ENCODE measurements around the gene ADARB1.
"Not testable (repeated sequence)": the region's sequence is repeated elsewhere in the genome, so short reads cannot be mapped to it uniquely, and the experiment has no call there.

The ADARB1 gene, protein sequence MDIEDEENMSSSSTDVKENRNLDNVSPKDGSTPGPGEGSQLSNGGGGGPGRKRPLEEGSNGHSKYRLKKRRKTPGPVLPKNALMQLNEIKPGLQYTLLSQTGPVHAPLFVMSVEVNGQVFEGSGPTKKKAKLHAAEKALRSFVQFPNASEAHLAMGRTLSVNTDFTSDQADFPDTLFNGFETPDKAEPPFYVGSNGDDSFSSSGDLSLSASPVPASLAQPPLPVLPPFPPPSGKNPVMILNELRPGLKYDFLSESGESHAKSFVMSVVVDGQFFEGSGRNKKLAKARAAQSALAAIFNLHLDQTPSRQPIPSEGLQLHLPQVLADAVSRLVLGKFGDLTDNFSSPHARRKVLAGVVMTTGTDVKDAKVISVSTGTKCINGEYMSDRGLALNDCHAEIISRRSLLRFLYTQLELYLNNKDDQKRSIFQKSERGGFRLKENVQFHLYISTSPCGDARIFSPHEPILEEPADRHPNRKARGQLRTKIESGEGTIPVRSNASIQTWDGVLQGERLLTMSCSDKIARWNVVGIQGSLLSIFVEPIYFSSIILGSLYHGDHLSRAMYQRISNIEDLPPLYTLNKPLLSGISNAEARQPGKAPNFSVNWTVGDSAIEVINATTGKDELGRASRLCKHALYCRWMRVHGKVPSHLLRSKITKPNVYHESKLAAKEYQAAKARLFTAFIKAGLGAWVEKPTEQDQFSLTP

DNA sequence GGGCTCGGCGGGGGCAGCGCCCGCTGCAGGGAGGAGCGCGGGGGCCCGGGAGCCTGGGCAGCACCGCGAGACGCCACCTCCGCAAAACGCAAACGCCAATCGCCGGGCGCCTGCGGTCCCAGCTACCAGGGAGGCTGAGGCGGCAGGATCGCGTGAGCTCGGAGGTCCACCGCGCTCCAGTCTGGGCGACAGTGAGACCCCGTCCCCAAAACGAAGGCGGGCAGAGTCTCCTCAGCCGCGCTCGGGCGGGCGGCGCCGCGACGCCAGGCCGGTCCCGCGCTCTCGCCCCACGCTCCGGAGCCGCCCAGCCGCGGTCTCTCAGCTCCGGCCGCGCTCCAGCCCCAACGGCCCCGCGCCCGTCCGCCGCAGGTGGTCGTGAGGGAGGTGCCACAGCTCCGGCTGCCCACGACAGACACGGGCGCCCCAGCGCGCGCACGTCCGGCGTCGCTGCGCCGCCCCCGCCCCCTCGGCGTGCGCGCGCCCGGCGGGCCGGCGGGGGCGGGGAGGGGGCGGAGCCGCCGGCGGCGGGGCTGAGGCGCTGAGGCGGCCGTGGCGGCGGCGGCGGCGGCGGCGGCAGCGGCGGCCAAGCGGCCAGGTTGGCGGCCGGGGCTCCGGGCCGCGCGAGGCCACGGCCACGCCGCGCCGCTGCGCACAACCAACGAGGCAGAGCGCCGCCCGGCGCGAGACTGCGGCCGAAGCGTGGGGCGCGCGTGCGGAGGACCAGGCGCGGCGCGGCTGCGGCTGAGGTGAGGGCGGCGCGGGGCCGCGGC, at the start of gene ADARB1:
Gene ADARB1, plus strand, starts transcription at position 533 of the 770 bp plus-strand sequence. CDS start 97,077 bp downstream, outside the sequence.
- FAIRE-seq: no peak

DNA sequence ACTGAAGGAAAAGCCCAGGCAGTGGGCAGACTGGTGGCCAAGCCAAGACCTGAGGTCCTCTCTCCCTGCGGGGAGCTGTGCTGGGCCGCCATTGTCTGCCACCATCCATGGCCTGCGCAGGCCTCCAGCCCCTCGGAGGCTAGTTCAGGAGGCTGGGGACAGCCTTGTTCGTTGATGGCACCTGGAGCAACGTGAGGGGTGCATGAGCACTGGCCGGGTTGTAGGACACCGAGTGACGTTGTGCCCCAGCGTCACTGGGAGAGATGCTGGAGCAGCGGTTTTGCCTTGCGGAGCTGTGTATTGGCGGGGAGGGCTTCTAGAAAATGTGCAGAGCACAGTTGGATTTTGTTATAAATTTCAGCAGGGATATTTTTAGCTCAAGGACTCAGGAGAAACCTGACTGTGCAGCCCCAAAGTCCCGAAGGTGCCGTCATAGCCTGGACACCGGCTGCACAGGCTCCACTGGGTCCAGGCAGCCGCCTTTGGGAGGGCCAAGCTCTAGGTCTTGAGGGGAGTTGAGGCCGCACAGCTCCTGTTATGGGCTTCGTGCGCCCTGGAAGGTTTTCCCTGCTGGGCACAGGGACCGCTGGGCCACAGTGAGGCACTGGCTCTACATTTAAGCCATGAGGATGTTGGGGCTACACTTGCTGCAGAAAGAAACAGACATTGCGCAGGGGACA, 48.2 kb upstream of the ADARB1 start:
- no peak for FAIRE-seq

DNA sequence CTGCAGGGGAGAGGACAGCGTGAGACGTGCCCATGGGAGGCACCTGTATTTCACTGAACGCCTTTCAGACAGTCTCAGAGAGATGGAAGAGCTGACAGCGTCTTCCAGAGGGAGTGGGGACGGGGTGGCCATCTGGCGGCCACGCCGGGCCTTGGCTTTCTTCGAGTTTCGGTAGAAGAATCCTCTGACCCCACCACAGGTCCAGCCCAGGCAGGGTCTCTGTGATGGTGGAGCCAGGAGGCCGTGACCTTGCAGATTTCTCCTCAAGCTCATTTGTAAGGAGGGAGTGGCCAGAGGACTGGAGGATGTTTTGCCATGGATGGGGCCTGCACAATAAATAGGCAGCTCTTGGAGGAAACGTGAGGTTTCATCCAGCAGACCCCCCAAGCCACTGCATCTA, 47.6 kb upstream of the ADARB1 start:
- no peak for FAIRE-seq

DNA sequence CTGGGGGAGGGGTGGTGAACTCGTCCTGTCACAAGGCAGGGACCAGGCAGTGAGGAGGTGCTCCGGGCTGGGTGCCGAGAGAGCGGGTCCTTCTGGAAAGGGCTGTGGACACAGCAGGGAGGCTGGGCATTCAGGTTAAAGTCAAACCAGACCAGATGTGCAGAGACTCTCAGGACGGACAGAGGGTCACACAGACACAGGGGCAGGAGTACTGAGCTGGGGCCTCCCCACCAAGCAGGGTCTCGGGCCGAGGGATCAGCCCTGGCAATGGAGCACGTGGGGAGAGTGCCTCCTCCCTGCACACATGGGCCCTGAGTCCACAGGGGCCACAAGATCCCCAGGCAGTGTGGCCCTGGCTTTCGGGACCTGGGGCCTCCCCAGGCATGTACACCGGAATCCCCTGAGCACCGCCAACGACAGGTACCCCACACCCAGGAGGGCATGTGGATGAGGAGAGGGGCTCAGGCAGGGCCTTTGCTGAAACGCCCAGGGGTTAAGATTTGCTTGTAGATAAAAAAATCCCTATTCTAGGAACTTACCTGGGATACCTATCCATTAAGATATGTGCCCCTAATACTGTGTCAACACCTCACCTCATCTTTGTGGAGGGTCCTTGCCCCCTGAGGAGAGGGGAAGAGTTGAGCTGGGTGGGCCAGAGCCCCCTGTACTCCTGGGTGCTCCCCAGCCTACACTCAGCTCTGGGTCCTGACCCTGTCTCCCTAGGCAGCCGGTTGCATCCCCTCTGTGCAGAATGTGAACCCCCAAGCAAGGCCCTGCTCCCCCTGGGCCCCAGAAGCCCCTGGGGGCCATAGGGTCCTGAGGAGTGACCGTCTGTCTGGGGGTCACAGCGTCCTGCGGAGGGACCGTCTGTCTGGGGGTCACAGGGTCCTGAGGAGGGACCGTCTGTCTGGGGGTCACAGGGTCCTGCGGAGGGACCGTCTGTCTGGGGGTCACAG, 46.9 kb upstream of the ADARB1 start:
- FAIRE-seq: no peak

DNA sequence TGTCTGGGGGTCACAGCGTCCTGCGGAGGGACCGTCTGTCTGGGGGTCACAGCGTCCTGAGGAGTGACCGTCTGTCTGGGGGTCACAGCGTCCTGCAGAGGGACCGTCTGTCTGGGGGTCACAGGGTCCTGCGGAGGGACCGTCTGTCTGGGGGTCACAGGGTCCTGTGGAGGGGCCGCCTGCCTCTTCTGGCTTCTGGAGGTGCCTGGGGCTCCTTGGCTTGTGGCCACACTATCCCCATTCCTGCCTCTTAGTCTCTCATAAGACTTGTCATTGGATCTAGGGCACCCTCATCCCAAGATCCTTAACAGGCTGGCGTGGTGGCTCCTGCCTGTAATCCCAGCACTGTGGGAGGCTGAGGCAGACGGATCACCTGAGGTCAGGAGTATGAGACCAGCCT, 45.7 kb upstream of the ADARB1 start:
- not testable (repeated sequence) for FAIRE-seq

DNA sequence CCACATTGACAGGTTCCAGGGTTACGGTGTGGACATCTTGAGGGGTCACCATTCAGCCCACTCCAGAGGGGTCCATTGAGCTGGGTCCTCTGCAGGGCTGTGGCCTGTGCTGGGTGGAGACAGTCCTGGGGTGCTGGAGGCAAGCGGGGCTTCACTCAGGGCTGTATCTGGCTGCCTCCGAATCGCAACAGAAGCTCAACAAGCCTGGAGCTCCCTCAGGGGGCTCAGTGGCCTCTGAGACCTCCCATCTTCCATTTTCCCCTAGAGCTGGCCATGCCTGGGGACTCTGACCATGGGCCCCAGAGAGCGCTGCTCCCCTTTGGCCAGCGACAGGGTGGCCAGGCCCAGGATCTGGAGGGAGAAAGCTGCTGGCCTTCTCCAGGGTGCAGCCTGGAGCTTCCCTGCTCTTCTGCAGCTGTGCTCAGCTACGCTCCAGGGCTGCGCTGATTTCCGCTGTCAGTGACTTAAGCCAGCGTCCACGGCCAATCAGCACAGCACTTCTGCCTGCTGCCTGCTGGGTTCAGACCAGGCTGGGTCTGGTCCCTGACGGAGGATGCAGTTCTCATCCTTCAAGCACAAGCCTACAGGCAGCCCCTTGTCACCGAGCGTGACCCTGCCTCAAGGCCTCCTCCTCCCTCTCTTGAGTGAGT, 45.0 kb upstream of the ADARB1 start:
- no peak for FAIRE-seq

DNA sequence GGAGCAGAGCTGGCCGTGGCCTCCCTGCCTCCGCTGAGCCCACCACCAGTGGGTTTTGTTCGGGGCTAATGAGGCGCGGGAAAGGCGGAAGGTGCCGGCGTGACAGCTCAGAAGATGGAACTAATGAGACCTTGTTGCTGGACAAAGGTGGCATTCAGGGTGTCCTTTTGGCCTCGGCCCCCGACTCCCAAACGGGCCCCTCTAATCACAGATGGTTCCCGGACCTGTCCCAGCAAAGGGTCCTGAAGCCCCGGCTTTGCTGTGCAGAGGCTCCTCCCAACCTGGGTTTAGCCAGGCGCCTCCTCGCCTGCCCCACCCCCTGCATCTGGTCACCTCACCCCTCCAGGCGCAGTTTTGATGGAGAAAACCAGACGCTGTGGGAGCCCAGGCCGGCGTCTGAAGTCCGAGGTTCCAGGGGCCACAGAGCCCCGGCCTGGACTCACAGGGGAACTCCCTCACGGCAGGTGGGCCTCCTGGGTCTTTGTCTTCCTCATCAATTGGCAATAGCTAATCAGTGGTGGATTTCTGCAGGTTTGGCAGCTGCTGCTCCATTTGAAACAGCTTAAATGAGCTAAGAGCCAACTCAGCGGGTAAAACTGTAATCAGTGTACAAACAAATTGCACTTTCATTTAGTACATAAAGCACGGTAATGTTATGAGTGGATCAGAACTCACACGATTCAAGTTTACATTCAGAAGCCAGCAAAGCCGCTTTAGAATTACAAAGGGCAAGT, 44.3 kb upstream of the ADARB1 start:
- FAIRE-seq: no peak

DNA sequence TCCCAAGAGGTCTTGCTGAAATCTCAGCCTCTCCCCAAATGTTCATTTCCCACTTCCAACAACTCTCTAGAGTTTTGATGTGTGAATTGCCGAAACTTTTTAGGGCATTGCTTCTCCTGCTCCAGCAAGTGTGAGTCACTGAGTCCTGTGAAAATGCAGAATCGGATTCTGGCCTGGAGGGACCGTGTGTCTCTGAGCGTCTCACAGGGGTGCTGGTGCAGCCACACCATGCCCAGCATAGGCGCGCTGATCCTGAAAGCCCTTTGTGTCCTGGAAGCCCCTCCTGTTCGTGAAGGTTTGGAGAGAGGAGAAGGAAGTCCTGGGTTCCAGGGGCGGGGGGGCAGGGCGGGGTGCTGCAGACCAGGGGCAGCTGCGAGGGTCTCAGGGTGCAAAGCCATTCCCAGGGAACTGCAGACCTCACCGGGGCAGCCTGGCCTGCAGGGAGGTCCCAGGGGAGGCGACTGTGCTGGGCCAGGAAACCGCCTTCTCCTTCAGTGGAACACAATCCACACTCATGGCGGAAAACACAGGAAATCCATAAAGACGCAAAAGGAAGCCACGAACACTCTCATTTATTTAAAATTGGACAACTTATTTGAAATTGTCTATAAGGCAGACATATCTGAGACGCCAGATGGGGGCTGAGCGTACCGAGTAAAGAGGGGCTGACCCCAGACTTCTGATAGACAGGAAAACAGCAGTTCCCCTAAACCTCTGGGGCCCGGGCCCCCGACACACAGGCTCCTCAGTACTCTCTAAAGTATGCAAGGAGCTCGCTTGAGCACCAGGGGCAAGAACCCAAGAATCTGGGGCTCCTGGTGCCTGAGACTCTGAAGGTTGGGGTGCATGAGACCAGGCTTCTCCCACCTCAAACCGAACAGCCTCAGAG, 43.5 kb upstream of the ADARB1 start:
- FAIRE-seq: no peak

DNA sequence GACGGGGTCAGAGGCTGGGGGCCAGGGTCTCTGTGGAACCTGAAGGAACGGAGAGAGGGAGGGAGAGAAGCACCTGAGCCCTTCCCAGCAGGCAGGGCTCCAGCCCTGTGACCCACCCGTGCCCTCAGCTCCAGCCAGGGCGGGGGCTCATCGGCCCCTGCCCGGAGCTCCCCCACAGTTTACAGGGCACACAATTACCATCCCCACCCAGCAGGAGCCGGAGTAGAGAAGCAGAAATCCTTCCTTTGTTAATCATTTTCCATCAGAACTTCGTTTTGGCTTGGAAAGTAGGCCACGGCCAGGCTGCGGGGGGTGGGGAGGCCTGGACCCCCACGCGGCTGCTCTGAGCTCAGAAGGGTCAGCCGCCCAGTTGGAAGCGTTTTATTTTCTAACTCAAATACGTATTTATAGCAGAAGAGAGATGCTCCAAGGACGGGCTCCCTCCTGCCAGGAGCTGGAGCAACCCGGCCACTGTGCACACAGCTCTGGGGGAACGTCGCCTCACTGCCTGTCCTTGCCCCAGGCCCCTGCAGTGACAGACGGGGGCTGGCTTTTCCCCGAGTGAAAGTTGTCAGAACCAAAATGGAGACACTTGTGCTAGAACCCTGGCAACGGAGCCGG, 42.7 kb upstream of the ADARB1 start:
- no peak for FAIRE-seq

DNA sequence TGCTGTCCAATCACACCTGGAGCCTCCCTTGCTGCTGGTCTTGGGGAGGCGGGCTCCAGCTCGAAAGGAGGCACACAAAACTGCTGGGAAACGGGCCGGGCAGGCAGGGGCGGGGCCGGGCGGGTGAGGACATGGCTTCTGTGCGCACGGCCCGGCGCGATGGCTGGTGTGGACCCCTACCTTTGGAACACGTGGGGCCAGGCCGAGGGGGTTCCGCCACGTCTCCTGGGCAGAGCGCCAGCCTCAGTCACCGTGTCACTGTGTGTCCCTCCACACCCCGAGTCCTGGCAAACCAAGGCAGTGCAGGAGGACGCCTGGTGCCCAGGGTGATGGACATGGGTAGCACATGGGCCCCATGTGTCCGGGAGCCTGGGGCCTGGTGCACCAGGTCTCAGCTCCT, 42.0 kb upstream of the ADARB1 start:
- FAIRE-seq: no peak

DNA sequence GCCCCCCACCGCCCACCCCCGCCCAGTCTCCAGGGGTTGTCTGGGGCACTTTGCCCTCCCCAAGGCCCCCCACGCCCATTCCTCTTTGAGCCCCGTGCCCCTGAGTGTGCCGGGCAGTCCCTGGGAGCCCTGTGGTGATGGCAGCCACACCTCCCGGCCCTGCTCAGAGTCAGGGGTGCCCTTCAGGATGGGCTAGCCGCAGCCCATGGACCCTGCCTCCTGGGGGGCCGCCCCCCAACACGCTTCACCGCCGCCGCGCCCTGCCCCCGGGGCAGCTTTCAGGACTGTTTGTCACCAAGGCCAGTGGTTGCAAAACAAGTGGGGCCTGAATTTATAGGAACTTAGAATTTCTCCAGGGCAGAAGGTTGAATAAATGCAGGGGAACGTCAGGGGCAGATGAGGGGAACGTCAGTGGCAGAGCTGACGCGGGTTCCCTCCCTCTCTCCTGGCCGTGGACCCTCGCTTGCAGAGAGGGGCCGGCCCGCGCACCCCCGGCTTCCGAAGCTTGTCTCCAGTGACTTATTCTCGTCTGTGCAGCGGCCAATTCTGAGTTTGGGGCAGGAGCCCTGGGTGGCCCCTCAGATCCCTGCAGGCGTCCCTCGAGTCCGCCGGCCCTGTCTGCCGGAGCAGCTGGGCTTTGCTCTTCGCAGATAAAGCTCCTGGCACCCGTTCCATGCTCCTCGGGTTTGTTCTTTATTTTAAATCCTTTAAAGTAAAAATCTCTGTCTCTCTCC, 41.2 kb upstream of the ADARB1 start:
- no peak for FAIRE-seq

DNA sequence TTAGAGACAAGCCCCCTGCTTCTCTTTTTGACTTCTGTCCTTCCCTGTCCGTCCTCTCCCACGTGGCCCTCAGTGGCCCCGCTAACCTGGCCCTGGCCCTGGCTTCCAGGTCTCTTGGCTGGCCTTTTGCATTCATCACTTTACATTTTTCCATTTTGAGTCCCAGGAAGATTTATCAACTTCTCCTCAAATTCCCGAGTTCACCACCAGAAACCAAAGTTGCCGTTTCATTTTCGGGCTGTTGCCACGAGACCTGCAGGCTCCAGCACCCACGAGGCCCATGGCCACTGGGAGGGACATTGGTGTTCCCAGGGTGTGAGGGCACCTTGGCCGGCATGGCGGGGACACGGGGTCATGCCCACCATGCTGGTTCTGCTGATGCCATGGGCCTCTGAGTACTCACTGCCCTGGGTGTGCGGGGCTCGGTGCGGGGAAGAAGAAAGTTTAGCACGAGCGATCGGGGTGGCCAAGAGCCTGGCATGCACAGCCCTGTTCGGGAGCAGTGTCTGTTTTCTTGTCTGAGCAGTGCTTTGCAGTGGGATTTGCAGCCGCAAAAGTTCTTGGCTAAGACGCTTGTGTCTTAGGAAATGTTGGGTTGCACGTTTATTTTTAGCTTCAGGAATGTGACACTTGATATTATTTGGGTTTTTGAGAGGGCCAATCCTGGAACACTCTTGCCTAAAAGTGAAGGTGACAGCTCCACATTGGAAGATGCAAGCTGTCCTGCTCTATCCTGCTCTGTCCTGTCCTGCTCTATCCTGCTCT, 40.4 kb upstream of the ADARB1 start:
- no peak for FAIRE-seq

DNA sequence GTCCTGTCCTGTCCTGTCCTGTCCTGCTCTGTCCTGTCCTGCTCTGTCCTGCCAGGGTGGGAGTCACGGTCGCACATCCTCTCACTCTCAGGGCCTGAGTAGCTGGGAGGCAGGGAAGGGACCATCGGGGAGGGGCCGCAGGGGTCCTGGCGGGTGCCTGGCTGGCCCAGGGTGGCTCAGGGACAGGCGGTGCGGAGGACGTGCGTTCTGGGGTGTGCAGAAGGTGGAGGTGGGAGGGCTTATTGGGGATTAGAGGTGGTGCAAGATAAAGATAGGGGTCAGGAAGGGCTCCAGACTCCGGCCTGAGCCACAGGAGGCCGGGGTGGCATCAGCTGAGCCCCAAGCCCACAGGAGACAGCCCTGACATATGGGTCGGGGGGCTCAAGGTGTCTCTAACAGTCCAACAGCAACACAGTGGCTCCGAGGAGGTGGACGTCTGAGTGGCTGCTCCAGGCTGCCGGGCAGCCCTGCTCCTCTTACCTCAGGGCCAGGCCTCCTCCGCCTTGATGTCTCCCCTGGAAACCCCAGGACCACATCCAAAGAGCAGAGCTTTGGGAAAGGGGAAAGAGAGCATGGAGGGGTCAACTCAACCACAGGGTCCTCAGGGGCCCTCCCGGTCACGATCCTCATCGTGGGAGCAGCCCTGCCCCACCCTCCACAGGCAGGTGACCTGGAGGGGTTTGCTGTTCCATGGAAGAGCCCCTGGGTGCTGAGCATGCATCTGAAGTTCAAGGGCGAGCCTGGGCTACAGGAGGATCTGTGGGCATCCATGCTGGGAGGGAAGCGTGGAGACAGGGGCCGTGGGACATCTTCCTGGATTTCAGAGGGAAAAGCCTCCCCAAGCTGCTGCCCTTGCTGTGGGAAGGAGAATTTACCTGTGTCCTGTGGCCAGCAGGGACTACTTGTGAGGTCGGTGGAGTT, 39.6 kb upstream of the ADARB1 start:
- no peak for FAIRE-seq

DNA sequence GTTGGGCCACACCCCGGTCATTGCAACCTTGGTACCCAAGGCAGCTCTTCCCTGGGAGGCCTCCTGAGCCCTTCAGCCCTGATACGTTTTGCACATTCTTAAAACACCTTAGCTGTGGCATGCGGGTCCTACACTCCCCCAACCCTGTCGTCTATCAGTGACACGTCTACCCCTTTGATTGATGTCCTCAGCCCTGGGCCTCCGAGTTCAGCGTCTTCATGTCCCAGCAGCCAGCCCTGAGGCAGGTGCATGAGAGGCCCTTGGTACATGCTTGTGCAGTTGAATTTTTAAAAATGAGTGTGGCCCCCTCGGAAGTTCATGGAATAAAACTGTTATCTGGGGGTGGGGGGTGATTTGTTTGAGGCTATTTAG, 38.9 kb upstream of the ADARB1 start:
- no peak for FAIRE-seq

DNA sequence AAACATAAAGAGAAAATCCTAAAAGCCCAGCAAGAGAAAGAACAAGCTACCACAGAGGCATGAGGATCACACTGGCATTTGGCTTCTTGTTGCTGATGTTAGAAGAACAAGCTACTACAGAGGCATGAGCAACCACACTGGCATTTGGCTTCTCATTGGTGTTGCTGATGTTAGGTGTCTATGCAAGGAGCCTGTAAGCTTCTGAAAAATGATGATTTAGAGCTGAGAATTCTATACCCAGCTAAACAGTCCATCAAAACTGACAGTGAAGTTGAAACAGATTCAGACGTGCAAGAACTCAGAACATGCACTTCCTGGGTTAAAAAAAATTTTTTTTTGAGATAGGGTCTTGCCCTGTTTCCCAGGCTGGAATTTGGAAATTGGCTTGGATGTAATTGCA, 37.8 kb upstream of the ADARB1 start:
- no peak for FAIRE-seq

DNA sequence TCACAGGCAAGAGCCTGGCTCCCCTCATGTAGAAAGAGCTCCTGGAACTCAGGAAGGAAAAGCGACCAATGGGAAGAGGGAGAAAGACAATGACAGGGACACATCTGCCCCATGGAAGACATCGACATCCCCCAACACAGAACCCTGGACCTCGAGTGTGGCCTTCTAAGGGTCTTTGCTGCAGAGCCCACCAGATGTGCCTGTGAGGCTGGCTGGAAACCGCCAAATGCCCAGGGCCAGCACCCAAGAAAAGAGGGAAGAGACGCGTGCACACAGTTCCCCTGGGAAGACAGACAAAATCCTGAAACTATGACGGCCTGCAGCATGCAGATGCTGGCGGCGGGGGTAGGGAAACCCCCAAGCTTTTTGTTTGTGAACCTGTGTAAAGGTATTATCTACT, 36.4 kb upstream of the ADARB1 start:
- FAIRE-seq: no peak
